SK-N-SH treated with all-trans-retinoic acid at 6 μM for 48 hours (cell line): Measurements from ENCODE around the gene LPP.

Experiments
- CREB5 ChIP-seq: fragments of 250-450 bp; sonication (Bioruptor Pico); IDR thresholded peaks from 2 replicates; pipeline ENCODE4 v1.5.1; 2020; ENCODE audit warnings: low read depth, mild to moderate bottlenecking, moderate library complexity
- TOX ChIP-seq: fragments of 250-450 bp; sonication (Bioruptor Pico); IDR thresholded peaks from 2 replicates; pipeline ENCODE4 v1.8.0; 2021; ENCODE audit warnings: mild to moderate bottlenecking, moderate library complexity, borderline replicate concordance
- ZC3H10 ChIP-seq: fragments of 250-450 bp; sonication (Bioruptor Pico); IDR thresholded peaks from 2 replicates; pipeline ENCODE4 v1.5.1; 2021; ENCODE audit warnings: mild to moderate bottlenecking, moderate library complexity
- ZFP30 ChIP-seq: fragments of 450-650 bp; formaldehyde crosslinking; IDR thresholded peaks from 2 replicates; pipeline ENCODE4 v1.5.0; 2022; ENCODE audit warnings: mild to moderate bottlenecking, moderate library complexity
- ZNF565 ChIP-seq: fragments of 450-650 bp; formaldehyde crosslinking; conservative IDR thresholded peaks from 2 replicates; pipeline ENCODE4 v1.5.0; 2020; ENCODE audit warnings: low read depth, mild to moderate bottlenecking, moderate library complexity

GRCh38 chr3:188351648-188352047, 197.7 kb downstream of the LPP start:
- no peak for TF ChIP-seq ZC3H10 (CRISPR knock-in tag)
- no peak for TF ChIP-seq CREB5 (CRISPR knock-in tag)
- no peak for TF ChIP-seq ZFP30 (CRISPR knock-in tag)
- no peak for TF ChIP-seq TOX (CRISPR knock-in tag)
- no peak for TF ChIP-seq ZNF565 (CRISPR knock-in tag)
